IMR-90 (cell line): ENCODE data around the gene KCNQ5. TPM values are rescaled to one million over a fixed set of nuclear protein-coding genes. Genes with fewer than 3 reads are reported as not detected.

Experiments used
- ATAC-seq: fragments of 200-7000 bp; cut with Tn5 transposase; 2 replicates; pipeline ENCODE4 v1.9.1; 2020; ENCODE audit warnings: low read depth, mild to moderate bottlenecking, moderate library complexity
- BruUV-seq: library from RNA; stranded (reverse); fragments of 400-500 nt; replicated peaks from 2 replicates; lab custom pipeline; 2021; lab: Mats Ljungman, UMichigan
- CTCF ChIA-PET: fragments of 300-600 bp; formaldehyde crosslinking; extraction: SDS; loops from one replicate; lab custom pipeline; 2021; ENCODE audit warnings: antibody characterized with exemption; lab: Yijun Ruan, JAX
- POLR2A ChIA-PET: fragments of 300-600 bp; sonication (Branson Sonifier 250); formaldehyde crosslinking; loops from one replicate; lab custom pipeline; 2022; ENCODE audit warnings: antibody characterized with exemption; ENCODE audit not compliant: unreplicated experiment; lab: Charles Lee
- DNase-seq: peaks from one replicate; pipeline ENCODE4 v3.0.0; 2013
- H2AFZ ChIP-seq: replicated peaks from 2 replicates; pipeline ENCODE3; 2013; ENCODE audit warnings: low read length, mild to moderate bottlenecking; ENCODE audit not compliant: poor library complexity
- H2AK5ac ChIP-seq: 2 replicates; pipeline ENCODE4 v1.6.1; 2013; ENCODE audit warnings: low read depth, low read length, inconsistent platforms
- H2AK9ac ChIP-seq: replicated peaks from 2 replicates; pipeline ENCODE3; 2013; ENCODE audit warnings: mild to moderate bottlenecking, low read depth, low read length, moderate library complexity; ENCODE audit not compliant: poor library complexity
- H2BK120ac ChIP-seq: 2 replicates; pipeline ENCODE4 v1.6.1; 2013; ENCODE audit warnings: low read depth, low read length, inconsistent platforms
- H2BK15ac ChIP-seq: 3 replicates; pipeline ENCODE4 v1.6.1; 2013; ENCODE audit warnings: low read depth, low read length, inconsistent platforms
- H2BK20ac ChIP-seq: 2 replicates; pipeline ENCODE4 v1.6.1; 2013; ENCODE audit warnings: low read depth, mild to moderate bottlenecking, inconsistent platforms, low read length, moderate library complexity
- H2BK5ac ChIP-seq: 2 replicates; pipeline ENCODE4 v1.6.1; 2013; ENCODE audit warnings: mild to moderate bottlenecking, low read depth, low read length, inconsistent platforms; ENCODE audit not compliant: poor library complexity, severe bottlenecking
- H3K14ac ChIP-seq: replicated peaks from 2 replicates; pipeline ENCODE4 v1.6.1; 2013; ENCODE audit warnings: low read depth, low read length, inconsistent platforms
- H3K18ac ChIP-seq: 2 replicates; pipeline ENCODE4 v1.6.1; 2013; ENCODE audit warnings: low read depth, low read length, control low read depth
- H3K23ac ChIP-seq: 2 replicates; pipeline ENCODE4 v1.6.1; 2013; ENCODE audit warnings: low read depth, low read length, inconsistent platforms
- H3K27ac ChIP-seq: 2 replicates; pipeline ENCODE4 v1.5.1; 2013; ENCODE audit warnings: mild to moderate bottlenecking, control low read depth, low read length; ENCODE audit not compliant: insufficient read depth
- H3K27me3 ChIP-seq: 2 replicates; pipeline ENCODE4 v1.6.1; 2013; ENCODE audit warnings: low read length; ENCODE audit not compliant: control insufficient read depth, insufficient read depth
- H3K36me3 ChIP-seq: 2 replicates; pipeline ENCODE4 v1.6.1; 2013; ENCODE audit warnings: low read length, mixed read lengths; ENCODE audit not compliant: control insufficient read depth, insufficient read depth
- H3K4ac ChIP-seq: 2 replicates; pipeline ENCODE4 v1.6.1; 2013; ENCODE audit warnings: low read depth, low read length, inconsistent platforms
- H3K4me1 ChIP-seq: 2 replicates; pipeline ENCODE4 v1.6.1; 2013; ENCODE audit warnings: low read length, mixed read lengths; ENCODE audit not compliant: control insufficient read depth, insufficient read depth
- H3K4me2 ChIP-seq: 2 replicates; pipeline ENCODE4 v1.6.1; 2013; ENCODE audit warnings: low read depth, mild to moderate bottlenecking, control low read depth, low read length, moderate library complexity
- H3K4me3 ChIP-seq: 2 replicates; pipeline ENCODE4 v1.5.1; 2013; ENCODE audit warnings: low read depth, mild to moderate bottlenecking, control low read depth, low read length, moderate library complexity; ENCODE audit not compliant: insufficient read depth
- H3K56ac ChIP-seq: 2 replicates; pipeline ENCODE4 v1.6.1; 2013; ENCODE audit warnings: low read length, inconsistent platforms; ENCODE audit not compliant: insufficient read depth; ENCODE audit errors: extremely low read depth
- H3K79me1 ChIP-seq, 2 experiments: 2 replicates each; pipeline ENCODE4 v1.6.1; 2013; ENCODE audit warnings: low read length in 2 of 2, inconsistent platforms in 1 of 2, low read depth in 1 of 2
- H3K9ac ChIP-seq: 2 replicates; pipeline ENCODE4 v1.6.1; 2013; ENCODE audit warnings: low read depth, low read length, control low read depth
- H3K9me1 ChIP-seq: 2 replicates; pipeline ENCODE4 v1.6.1; 2013; ENCODE audit warnings: low read length, inconsistent platforms; ENCODE audit not compliant: insufficient read depth
- H3K9me3 ChIP-seq: 2 replicates; pipeline ENCODE4 v1.6.1; 2013; ENCODE audit warnings: low read length; ENCODE audit not compliant: control insufficient read depth, insufficient read depth
- H4K20me1 ChIP-seq: 2 replicates; pipeline ENCODE4 v1.6.1; 2013; ENCODE audit warnings: low read length, inconsistent platforms; ENCODE audit not compliant: insufficient read depth
- H4K5ac ChIP-seq: 2 replicates; pipeline ENCODE4 v1.6.1; 2013; ENCODE audit warnings: mild to moderate bottlenecking, low read depth, low read length, control low read depth
- H4K8ac ChIP-seq, 2 experiments: 2 replicates each; pipeline ENCODE4 v1.6.1; 2013; ENCODE audit warnings: low read depth in 2 of 2, low read length in 2 of 2, control low read depth in 1 of 2, inconsistent platforms in 1 of 2
- H4K91ac ChIP-seq: 2 replicates; pipeline ENCODE4 v1.6.1; 2013; ENCODE audit warnings: low read depth, low read length, inconsistent platforms; ENCODE audit not compliant: insufficient read depth
- CEBPB ChIP-seq: IDR thresholded peaks from 2 replicates; pipeline ENCODE4 v1.6.1; 2012; ENCODE audit warnings: low read depth, low read length, improper control_type of control experiment
- MXI1 ChIP-seq: IDR thresholded peaks from 2 replicates; pipeline ENCODE4 v1.6.1; 2012; ENCODE audit warnings: low read depth, mild to moderate bottlenecking, low read length, moderate library complexity, borderline replicate concordance
- WGBS, 2 experiments: methylation state at CpG; one replicate each; pipeline versions ENCODE4 v1.1.5 to v1.1.7; 2013; ENCODE audit warnings: missing lambda C conversion rate in 2 of 2; ENCODE audit not compliant: insufficient read length in 1 of 2; ENCODE audit errors: extremely low coverage in 2 of 2; 5-methylcytosine and 5-hydroxymethylcytosine counted together
- dilution Hi-C: fragments of 300-500 bp; cut with HindIII; formaldehyde crosslinking; loops from one replicate; pipeline ENCODE4 v1.14.3; 2018; ENCODE audit warnings: low sequenced_read_pairs; ENCODE audit not compliant: unreplicated experiment
- in situ Hi-C: fragments of 300-500 bp; cut with MboI; formaldehyde crosslinking; loops from 3 replicates; pipeline ENCODE4 v1.14.3; 2019; ENCODE audit warnings: low sequenced_read_pairs, inconsistent platforms, mixed read lengths
- intact Hi-C: fragments of 100-400 bp; cut with micrococcal nuclease; formaldehyde crosslinking; loops from 2 replicates; pipeline ENCODE4 v1.10.0; 2022
- polyA plus RNA-seq, 3 experiments: library from polyadenylated mRNA; depleted of rRNA; stranded (reverse); fragments of >200 nt; gene quantifications; 2 replicates each; pipeline ENCODE4 v1.2.3, GENCODE V29; 2012; ENCODE audit warnings: low replicate concordance in 1 of 3
- total RNA-seq: library from RNA; depleted of rRNA; stranded (reverse); fragments of >200 nt; gene quantifications from 2 replicates; pipeline ENCODE4 v1.2.3, GENCODE V29; 2012

The KCNQ5 gene
- total and polyA plus RNA-seq, 2 of the 4 experiments (the other 2 are of a cell fraction), result 0.75 to 1.3 TPM

DNA sequence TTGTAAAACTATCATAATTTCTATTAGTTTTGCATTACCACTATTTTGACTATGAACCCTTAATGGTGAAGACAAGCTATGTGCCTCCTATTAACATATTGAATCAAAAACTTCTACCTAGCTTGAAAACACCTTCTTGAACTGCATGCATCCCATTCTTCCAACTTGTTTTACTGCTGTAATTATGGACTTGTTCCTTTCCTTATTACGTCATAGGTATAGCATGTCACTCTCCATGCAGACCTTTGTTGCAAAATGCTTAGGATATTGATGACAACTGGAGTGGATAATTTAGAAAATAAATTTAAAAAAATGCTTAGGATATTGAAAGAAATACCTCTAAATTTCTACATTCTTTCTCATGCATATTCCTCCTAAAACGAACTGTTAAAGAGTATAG, 219.3 kb downstream of the KCNQ5 start:
- H2AFZ ChIP-seq, result no peak overlapping the region
- ATAC-seq (no peak), DNase-seq (no peak)
- H4K91ac ChIP-seq, result no peak overlapping the region
- no peak overlapping the region for H4K5ac ChIP-seq
- H3K4me3 ChIP-seq, result no peak overlapping the region
- no peak overlapping the region for H4K8ac ChIP-seq
- H3K9me3 ChIP-seq, result no peaks in the 10 kb centered on the region
- POLR2A ChIA-PET, result no interaction called here
- no peak overlapping the region for H3K4ac ChIP-seq
- no peaks in the 10 kb centered on the region for H3K9me1 ChIP-seq
- H3K56ac ChIP-seq, result no peak overlapping the region
- no peak overlapping the region for H2AK9ac ChIP-seq
- no peak overlapping the region for H3K27ac ChIP-seq
- dilution Hi-C loops (no loop called here), intact Hi-C loops (no loop called here), in situ Hi-C loops (no loop called here)
- H3K23ac ChIP-seq, result no peak overlapping the region
- no peak overlapping the region for H3K9ac ChIP-seq
- H3K18ac ChIP-seq, result no peak overlapping the region
- H2AK5ac ChIP-seq, result no peak overlapping the region
- H2BK120ac ChIP-seq, result no peak overlapping the region
- H3K36me3 ChIP-seq, result no peaks in the 10 kb centered on the region
- H4K20me1 ChIP-seq, result no peaks in the 10 kb centered on the region
- no peak overlapping the region for H2BK5ac ChIP-seq
- TF ChIP-seq MXI1, result no peak
- peak; percentile 42; the same call in 1 of the 2 replicates for TF ChIP-seq CEBPB
- H3K27me3 ChIP-seq, result no peaks in the 10 kb centered on the region
- H3K4me1 ChIP-seq, result no peaks in the 10 kb centered on the region
- H2BK15ac ChIP-seq, result no peak overlapping the region
- H3K4me2 ChIP-seq, result no peak overlapping the region
- CTCF ChIA-PET, result no interaction called here
- no TSS peak for BruUV-seq
- WGBS, 2 experiments, result no CpG with 5 or more reads among the region's 2 CpGs
- no peak overlapping the region for H2BK20ac ChIP-seq
- no peaks in the 10 kb centered on the region for H3K79me1 ChIP-seq
- no peak overlapping the region for H3K14ac ChIP-seq
